Psoas muscle (tissue), 8 donors: Measurements from ENCODE around the gene WWOX. TPM values are rescaled to one million over a fixed set of nuclear protein-coding genes. Genes with fewer than 3 reads are reported as not detected.
A peak's percentile ranks its signal among the peaks of the same experiment; 100 is the strongest.

Experiments
- ATAC-seq, 4 donors: fragments of 200-7000 bp; cut with Tn5 transposase; one replicate each; pipeline ENCODE4 v1.9.1; 2020; ENCODE audit warnings: moderate library complexity in 3 of 4, mild to moderate bottlenecking in 2 of 4
- DNase-seq, 2 donors: peaks; one replicate each; pipeline ENCODE4 v3.0.0-alpha.2; 2020
- H3K27ac ChIP-seq: fragments of 200-600 bp; one replicate; pipeline ENCODE4 v1.8.0; 2022
- H3K27me3 ChIP-seq, 3 donors: fragments of 200-600 bp in 1 of 3; one replicate each; pipeline versions ENCODE4 v1.6.1 to v1.8.0; 2013 to 2022; ENCODE audit warnings: low read length in 2 of 3, mild to moderate bottlenecking in 2 of 3, moderate library complexity in 1 of 3; ENCODE audit not compliant: insufficient read depth in 3 of 3
- H3K36me3 ChIP-seq, 2 donors: fragments of 200-600 bp in 1 of 2; one replicate each; pipeline versions ENCODE4 v1.6.1 to v1.8.0; 2013 to 2022; ENCODE audit warnings: low read depth in 1 of 2, mild to moderate bottlenecking in 1 of 2, moderate library complexity in 1 of 2; ENCODE audit not compliant: insufficient read depth in 1 of 2
- H3K4me1 ChIP-seq: fragments of 200-600 bp; one replicate; pipeline ENCODE4 v1.8.0; 2022
- H3K4me3 ChIP-seq: fragments of 200-600 bp; one replicate; pipeline ENCODE4 v1.8.0; 2022; ENCODE audit warnings: mild to moderate bottlenecking
- H3K9me3 ChIP-seq: fragments of 200-600 bp; one replicate; pipeline ENCODE4 v1.8.0; 2022
- WGBS, 3 donors: extraction: QIAGEN DNeasy Blood & Tissue Kit; methylation state at CpG; one replicate each; pipeline versions ENCODE4 v1.1.6 to v1.1.7; 2013; 5-methylcytosine and 5-hydroxymethylcytosine counted together
- intact Hi-C, 2 donors: fragments of 100-400 bp; cut with DNase I; formaldehyde crosslinking; loops; one replicate each; pipeline versions ENCODE4 v1.11.0 to v1.14.2; 2022
- polyA plus RNA-seq, 3 donors: library from polyadenylated mRNA; stranded (reverse); fragments of 200-250 nt; gene quantifications; one replicate each; pipeline ENCODE4 v1.2.3, GENCODE V29; 2013
- total RNA-seq, 4 donors: library from RNA; stranded (reverse); fragmentation: NEBNext Ultra II Directional in 2 of 4; extraction: Animal tissue kit (Norgen Biotek cat#: 25700) in 2 of 4; gene quantifications; one replicate each; pipeline versions ENCODE4 v1.2.1 to v1.2.4, GENCODE V29; 2021 to 2023
- TF ChIP-seq, protein P1 (sequence below): fragments of 200-600 bp; IDR thresholded peaks from one replicate; pipeline ENCODE4 v1.8.0; 2022; ENCODE audit warnings: antibody characterized with exemption
- donor health status: healthy with polysubstance abuse.
- donor health status: DM: no; HTN: no; CAD: no; lungs with moderate emphysema.
- donor health status: Bipolar disorder and iron deficiency.
- donor health status: healthy.
- donor health status: DM: yes; HTN: yes; CAD: no.
- donor health status: DM: no; HTN: no; CAD: no.
- donor health status: DM: no; HTN: no; CAD: no.
- donor health status: DM: yes; HTN: yes; CAD: no.

Gene WWOX
- total and polyA plus RNA-seq, 7 donors = 3.1 to 6.6 (median 5.0) TPM

DNA sequence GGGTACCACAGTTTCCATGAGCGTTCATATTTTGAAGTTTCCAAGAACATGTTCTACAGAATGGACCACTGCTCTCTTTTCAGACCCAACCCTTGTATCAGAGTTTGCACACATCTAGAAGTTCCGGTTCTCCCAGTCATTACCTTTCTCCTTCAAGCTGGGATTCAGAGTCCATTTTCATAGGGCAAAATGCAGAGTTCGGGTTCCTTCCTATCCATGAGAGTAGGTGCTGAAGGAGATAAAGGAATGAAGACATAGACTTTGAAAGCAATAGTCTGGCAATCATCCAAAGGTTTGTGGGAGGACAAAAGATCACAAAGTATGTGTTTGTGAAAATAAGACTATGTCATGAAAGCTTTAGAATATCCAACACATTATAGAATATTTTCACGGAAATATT, 801.5 kb downstream of the WWOX start:
- intact Hi-C loops = loop anchor here in 1 of 2 donors (10.0 kb wide), 1 partner anchor 396 kb away; no protein-coding TSS in a partner anchor
- Histone ChIP-seq H3K27me3 (no peaks in the 10 kb centered on the region), H3K27ac (no peak overlapping the region), H3K4me1 (no peaks in the 10 kb centered on the region), H3K36me3 (no peaks in the 10 kb centered on the region), H3K9me3 (no peaks in the 10 kb centered on the region), H3K4me3 (no peak overlapping the region)
- no peak for DNase-seq
- WGBS, 3 donors = 95 to 97% (median 97%) methylated on average over 4 of the region's 4 CpGs
- TF ChIP-seq, protein P1, sequence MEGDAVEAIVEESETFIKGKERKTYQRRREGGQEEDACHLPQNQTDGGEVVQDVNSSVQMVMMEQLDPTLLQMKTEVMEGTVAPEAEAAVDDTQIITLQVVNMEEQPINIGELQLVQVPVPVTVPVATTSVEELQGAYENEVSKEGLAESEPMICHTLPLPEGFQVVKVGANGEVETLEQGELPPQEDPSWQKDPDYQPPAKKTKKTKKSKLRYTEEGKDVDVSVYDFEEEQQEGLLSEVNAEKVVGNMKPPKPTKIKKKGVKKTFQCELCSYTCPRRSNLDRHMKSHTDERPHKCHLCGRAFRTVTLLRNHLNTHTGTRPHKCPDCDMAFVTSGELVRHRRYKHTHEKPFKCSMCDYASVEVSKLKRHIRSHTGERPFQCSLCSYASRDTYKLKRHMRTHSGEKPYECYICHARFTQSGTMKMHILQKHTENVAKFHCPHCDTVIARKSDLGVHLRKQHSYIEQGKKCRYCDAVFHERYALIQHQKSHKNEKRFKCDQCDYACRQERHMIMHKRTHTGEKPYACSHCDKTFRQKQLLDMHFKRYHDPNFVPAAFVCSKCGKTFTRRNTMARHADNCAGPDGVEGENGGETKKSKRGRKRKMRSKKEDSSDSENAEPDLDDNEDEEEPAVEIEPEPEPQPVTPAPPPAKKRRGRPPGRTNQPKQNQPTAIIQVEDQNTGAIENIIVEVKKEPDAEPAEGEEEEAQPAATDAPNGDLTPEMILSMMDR = no peak
- no peak for ATAC-seq

DNA sequence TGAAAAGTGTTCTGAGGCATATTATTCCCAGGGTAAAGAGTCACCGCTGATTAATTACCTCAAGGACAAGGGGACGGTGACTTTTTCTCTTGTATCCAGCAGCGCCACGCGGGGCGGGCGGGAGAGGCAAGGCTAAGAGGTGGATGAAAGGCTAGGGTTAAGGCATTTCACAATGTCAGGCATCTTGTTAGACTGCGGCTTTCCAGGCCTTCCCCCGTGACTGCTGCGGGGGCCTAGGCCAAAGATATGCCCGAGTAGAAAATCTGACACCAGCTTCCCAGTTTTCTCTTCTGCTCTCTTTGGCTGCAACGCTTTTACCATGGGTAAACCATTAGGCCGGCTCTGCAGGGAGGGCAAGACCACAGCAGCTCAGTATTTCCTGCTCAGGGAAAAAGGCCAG, 802.9 kb downstream of the WWOX start:
- 34 to 58% (median 37%) methylated on average over 13 of the region's 13 CpGs for WGBS, 3 donors
- H3K9me3 ChIP-seq = no peaks in the 10 kb centered on the region
- DNase-seq = peak; percentile 40 to 51
- H3K4me1 ChIP-seq = no peaks in the 10 kb centered on the region
- no peaks in the 10 kb centered on the region for H3K27me3 ChIP-seq
- TF ChIP-seq, protein P1 = no peak
- no peak overlapping the region for H3K27ac ChIP-seq
- intact Hi-C loops = loop anchor here in 1 of 2 donors (10.0 kb wide), 1 partner anchor 398 kb away; no protein-coding TSS in a partner anchor
- peak; percentile 85 to 97 (median 92) for ATAC-seq
- H3K36me3 ChIP-seq = no peaks in the 10 kb centered on the region
- H3K4me3 ChIP-seq = no peak overlapping the region

DNA sequence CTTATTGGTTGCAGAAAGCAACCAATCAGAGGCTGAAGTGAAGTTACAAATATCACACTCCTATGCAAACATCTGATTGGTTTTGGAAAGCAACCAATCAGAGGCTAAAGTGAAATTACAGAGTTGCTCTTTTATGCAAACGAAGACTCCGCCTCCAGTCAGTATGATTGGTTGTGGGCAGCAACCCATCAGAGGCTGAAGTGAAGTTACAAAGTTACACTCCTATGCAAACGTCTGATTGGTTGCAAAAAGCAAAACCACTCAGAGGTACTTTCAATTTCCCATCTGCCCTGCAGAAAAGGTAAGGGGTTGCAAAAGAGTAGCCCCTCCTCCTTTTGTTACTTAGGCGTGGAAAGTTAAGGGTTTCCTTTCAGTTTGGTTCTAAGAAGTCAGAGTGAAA, 803.8 kb downstream of the WWOX start:
- DNase-seq (no peak), ATAC-seq (no peak)
- Histone ChIP-seq H3K4me3 (no peak overlapping the region), H3K4me1 (no peaks in the 10 kb centered on the region), H3K9me3 (no peaks in the 10 kb centered on the region), H3K27ac (no peak overlapping the region), H3K36me3 (no peaks in the 10 kb centered on the region), H3K27me3 (no peaks in the 10 kb centered on the region)
- TF ChIP-seq, protein P1 = no peak
- intact Hi-C loops = loop anchor here in 1 of 2 donors (10.0 kb wide), 1 partner anchor 398 kb away; no protein-coding TSS in a partner anchor
- 80 to 87% (median 82%) methylated on average over 4 of the region's 4 CpGs for WGBS, 3 donors

DNA sequence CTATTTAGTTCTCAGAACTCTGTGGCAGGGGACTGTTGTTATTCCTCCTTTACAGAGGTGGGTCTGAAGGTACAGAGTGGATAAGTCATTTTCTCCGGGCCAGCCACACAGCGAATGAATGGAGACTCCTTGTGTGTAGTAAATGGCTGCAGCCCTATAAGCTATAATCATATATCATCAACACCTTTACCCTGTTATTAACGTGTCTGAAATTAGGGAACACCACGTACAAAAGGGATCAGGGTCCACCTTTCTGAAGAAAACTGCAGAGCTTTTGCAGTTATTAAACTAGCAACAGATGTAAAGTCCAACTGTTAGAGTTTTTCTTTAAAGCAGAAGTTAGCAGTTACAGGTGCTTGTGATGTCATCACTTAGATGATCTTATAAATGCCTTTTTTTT, 804.4 kb downstream of the WWOX start:
- intact Hi-C loops = loop anchor here in 1 of 2 donors (10.0 kb wide), 1 partner anchor 399 kb away; no protein-coding TSS in a partner anchor

More for the DNA sequence above, 804.4 kb downstream of the WWOX start:
- Histone ChIP-seq H3K4me1 (no peaks in the 10 kb centered on the region), H3K27ac (no peak overlapping the region), H3K9me3 (no peaks in the 10 kb centered on the region), H3K27me3 (no peaks in the 10 kb centered on the region), H3K36me3 (no peaks in the 10 kb centered on the region), H3K4me3 (no peak overlapping the region)
- DNase-seq = no peak
- WGBS, 3 donors = 93 to 97% (median 95%) methylated on average over 4 of the region's 4 CpGs
- no peak for ATAC-seq
- TF ChIP-seq, protein P1 = no peak
